ENCODE measurements around the gene HSD17B11. TPM values are rescaled to one million over a fixed set of nuclear protein-coding genes. Genes with fewer than 3 reads are reported as not detected.

HSD17B11 gene
- total and polyA plus RNA-seq, 2 experiments from 2014 or later, result 76.0 to 171 TPM

DNA sequence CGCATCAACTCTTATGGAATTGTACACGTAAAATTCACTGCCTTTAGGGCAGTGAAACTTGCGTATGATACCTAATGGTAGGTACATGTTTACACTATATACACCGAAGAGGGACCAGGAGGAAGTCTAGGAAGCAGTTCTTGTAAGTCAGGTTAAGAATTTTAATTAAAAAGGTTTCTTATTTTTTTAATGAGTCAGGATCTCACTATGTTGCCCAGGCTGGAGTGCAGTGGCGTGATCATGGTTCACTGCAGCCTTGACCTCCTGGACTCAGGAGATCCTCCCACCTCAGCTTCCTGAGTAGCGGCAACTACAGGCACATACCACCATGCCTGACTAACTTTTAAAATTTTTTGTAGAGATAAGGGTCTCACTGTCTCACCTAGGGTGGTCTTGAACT is 38.0 kb upstream of the HSD17B11 start:
- Histone ChIP-seq H3K4me3 (no peak overlapping the region), H3K79me2 (peaks cover 100% of the 10 kb centered on the region), H3K9me2 (replicated peaks; ENCODE audit: insufficient read depth) (no peaks in the 10 kb centered on the region), H4K20me1 (ENCODE audit: insufficient read depth, poor library complexity, severe bottlenecking) (peaks cover 28% of the 10 kb centered on the region), H3K4me1 (ENCODE audit: insufficient read depth) (peaks cover 8% of the 10 kb centered on the region), H3K27me3 (no peaks in the 10 kb centered on the region), H3K27ac (no peak overlapping the region), H2AFZ (no peak overlapping the region), H3K36me3 (replicated peaks; ENCODE audit: insufficient read depth, low read depth) (no peaks in the 10 kb centered on the region), H3K4me2 (no peak overlapping the region), H3K9me3 (ENCODE audit: low read depth) (no peaks in the 10 kb centered on the region)
- 96% methylated on average over 6 of the region's 6 CpGs for WGBS (ENCODE audit: low lambda C conversion rate, missing lambda C conversion rate)
- TF ChIP-seq, protein P1, sequence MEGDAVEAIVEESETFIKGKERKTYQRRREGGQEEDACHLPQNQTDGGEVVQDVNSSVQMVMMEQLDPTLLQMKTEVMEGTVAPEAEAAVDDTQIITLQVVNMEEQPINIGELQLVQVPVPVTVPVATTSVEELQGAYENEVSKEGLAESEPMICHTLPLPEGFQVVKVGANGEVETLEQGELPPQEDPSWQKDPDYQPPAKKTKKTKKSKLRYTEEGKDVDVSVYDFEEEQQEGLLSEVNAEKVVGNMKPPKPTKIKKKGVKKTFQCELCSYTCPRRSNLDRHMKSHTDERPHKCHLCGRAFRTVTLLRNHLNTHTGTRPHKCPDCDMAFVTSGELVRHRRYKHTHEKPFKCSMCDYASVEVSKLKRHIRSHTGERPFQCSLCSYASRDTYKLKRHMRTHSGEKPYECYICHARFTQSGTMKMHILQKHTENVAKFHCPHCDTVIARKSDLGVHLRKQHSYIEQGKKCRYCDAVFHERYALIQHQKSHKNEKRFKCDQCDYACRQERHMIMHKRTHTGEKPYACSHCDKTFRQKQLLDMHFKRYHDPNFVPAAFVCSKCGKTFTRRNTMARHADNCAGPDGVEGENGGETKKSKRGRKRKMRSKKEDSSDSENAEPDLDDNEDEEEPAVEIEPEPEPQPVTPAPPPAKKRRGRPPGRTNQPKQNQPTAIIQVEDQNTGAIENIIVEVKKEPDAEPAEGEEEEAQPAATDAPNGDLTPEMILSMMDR (IDR thresholded peaks at IDR 0.05; ENCODE audit: poor library complexity), result no peak
- no peak for TF ChIP-seq EZH2 (IDR thresholded peaks at IDR 0.05; ENCODE audit: borderline replicate concordance)
- no peak for TF ChIP-seq EZH2phosphoT487 (IDR thresholded peaks at IDR 0.05; ENCODE audit: low read depth, severe bottlenecking, unreplicated experiment)
- DNase-seq (ENCODE audit: low spot score), result no peak

DNA sequence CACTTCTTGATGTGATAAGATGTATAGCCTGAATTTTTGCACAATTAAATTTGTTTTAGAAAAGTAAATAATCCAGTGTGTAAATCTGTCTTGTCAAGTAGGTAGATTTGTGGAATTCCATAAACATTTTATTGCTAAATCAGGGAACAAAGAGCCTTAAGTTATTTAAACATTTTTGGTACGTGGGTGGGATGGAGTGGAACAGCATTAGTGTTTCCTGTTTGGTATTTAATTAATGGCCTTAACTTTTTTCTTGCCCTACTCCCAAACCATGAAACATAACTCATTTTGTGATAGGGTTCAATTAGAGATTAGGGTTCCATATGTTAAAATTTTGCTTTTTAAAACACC is 36.5 kb upstream of the HSD17B11 start:
- no peak overlapping the region for H3K27ac ChIP-seq

DNA sequence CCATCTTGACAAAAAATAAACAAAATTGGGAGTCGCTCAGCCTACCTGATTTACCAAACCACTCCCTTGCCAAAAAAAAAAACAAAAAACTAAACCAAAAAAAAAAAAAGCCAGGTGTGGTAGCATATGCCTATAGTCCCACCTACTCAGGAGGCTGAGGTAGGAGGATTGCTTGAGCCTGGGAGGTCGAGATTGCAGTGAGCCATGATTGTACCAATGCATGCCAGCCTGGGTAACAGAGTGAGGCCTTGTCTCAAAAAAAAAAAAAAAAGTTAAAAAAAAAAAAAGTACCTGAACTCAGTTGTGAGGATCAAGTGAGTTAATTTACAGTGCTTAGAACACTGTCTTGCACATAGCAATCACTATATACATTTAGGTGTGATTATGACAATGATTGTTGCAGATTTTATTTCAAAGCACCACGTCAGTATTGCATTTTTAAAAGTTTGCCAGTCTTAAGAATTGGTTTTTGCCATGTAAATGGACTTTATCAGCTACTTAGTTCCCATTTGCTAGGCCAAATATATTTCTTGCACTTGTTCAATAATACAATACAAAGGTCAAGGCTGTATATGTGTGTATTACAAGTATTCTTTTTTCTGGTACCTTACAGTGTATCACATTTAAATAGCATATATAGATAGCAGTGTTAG is 36.0 kb upstream of the HSD17B11 start:
- no peak for TF ChIP-seq EZH2phosphoT487 (IDR thresholded peaks at IDR 0.05; ENCODE audit: low read depth, severe bottlenecking, unreplicated experiment)
- TF ChIP-seq, protein P1 (IDR thresholded peaks at IDR 0.05; ENCODE audit: poor library complexity), result no peak
- TF ChIP-seq EZH2 (IDR thresholded peaks at IDR 0.05; ENCODE audit: borderline replicate concordance), result no peak
- DNase-seq (ENCODE audit: low spot score), result no peak
- Histone ChIP-seq H4K20me1 (ENCODE audit: insufficient read depth, poor library complexity, severe bottlenecking) (peaks cover 20% of the 10 kb centered on the region), H2AFZ (no peak overlapping the region), H3K4me1 (ENCODE audit: insufficient read depth) (peaks cover 9% of the 10 kb centered on the region), H3K27me3 (no peaks in the 10 kb centered on the region), H3K9me2 (replicated peaks; ENCODE audit: insufficient read depth) (no peaks in the 10 kb centered on the region), H3K4me3 (no peak overlapping the region), H3K9me3 (ENCODE audit: low read depth) (no peaks in the 10 kb centered on the region), H3K27ac (no peak overlapping the region), H3K79me2 (peaks cover 93% of the 10 kb centered on the region), H3K36me3 (replicated peaks; ENCODE audit: insufficient read depth, low read depth) (no peaks in the 10 kb centered on the region), H3K4me2 (peak overlapping the region; percentile 23)
- WGBS (ENCODE audit: low lambda C conversion rate, missing lambda C conversion rate), result 94% methylated on average over 3 of the region's 3 CpGs

More for the DNA sequence above, 36.5 kb upstream of the HSD17B11 start:
- Histone ChIP-seq H3K9me2 (replicated peaks; ENCODE audit: insufficient read depth) (no peaks in the 10 kb centered on the region), H3K36me3 (replicated peaks; ENCODE audit: insufficient read depth, low read depth) (no peaks in the 10 kb centered on the region), H3K9me3 (ENCODE audit: low read depth) (no peaks in the 10 kb centered on the region), H3K4me1 (ENCODE audit: insufficient read depth) (peaks cover 8% of the 10 kb centered on the region), H3K79me2 (peaks cover 97% of the 10 kb centered on the region), H2AFZ (no peak overlapping the region), H3K4me2 (peak overlapping the region; percentile 23), H4K20me1 (ENCODE audit: insufficient read depth, poor library complexity, severe bottlenecking) (peaks cover 22% of the 10 kb centered on the region), H3K27me3 (no peaks in the 10 kb centered on the region), H3K4me3 (no peak overlapping the region)
- 33% methylated on average over 1 of the region's 1 CpG for WGBS (ENCODE audit: low lambda C conversion rate, missing lambda C conversion rate)
- no peak for DNase-seq (ENCODE audit: low spot score)
- TF ChIP-seq EZH2phosphoT487 (IDR thresholded peaks at IDR 0.05; ENCODE audit: low read depth, severe bottlenecking, unreplicated experiment) (no peak), EZH2 (IDR thresholded peaks at IDR 0.05; ENCODE audit: borderline replicate concordance) (no peak)
- TF ChIP-seq, protein P1 (IDR thresholded peaks at IDR 0.05; ENCODE audit: poor library complexity), result no peak

Data from hepatocyte (in vitro differentiated cells).